Gastrocnemius medialis (tissue), 4 donors: ENCODE measurements around the gene ATRNL1.

Source experiments
- CTCF ChIP-seq, 5 experiments: fragments of 450-650 bp in 3 of 5; fragments of 200-600 bp in 2 of 5; sonication (generic) in 2 of 5; IDR thresholded peaks in 4 of 5; conservative IDR thresholded peaks in 1 of 5; 1 replicate in 4 of 5; 2 replicates in 1 of 5; pipeline ENCODE4 v1.5.1; 2016 to 2019; ENCODE audit warnings: antibody characterized with exemption in 5 of 5, mild to moderate bottlenecking in 3 of 5, moderate library complexity in 3 of 5
- POLR2A ChIP-seq, 2 donors: fragments of 450-650 bp; IDR thresholded peaks; one replicate each; pipeline ENCODE4 v1.6.1; 2017; ENCODE audit warnings: antibody characterized with exemption in 2 of 2, mild to moderate bottlenecking in 2 of 2, moderate library complexity in 2 of 2

GRCh38 chr10:115065801-115066200, 27.4 kb upstream of the ATRNL1 start:
- TF ChIP-seq CTCF (IDR thresholded peaks at IDR 0.05 in 4 of 5, conservative IDR thresholded peaks at IDR 0.05 in 1 of 5) (no peak), POLR2A (IDR thresholded peaks at IDR 0.05) (no peak)
